Measurements from ENCODE around the gene SPRY2.

SPRY2 gene

DNA sequence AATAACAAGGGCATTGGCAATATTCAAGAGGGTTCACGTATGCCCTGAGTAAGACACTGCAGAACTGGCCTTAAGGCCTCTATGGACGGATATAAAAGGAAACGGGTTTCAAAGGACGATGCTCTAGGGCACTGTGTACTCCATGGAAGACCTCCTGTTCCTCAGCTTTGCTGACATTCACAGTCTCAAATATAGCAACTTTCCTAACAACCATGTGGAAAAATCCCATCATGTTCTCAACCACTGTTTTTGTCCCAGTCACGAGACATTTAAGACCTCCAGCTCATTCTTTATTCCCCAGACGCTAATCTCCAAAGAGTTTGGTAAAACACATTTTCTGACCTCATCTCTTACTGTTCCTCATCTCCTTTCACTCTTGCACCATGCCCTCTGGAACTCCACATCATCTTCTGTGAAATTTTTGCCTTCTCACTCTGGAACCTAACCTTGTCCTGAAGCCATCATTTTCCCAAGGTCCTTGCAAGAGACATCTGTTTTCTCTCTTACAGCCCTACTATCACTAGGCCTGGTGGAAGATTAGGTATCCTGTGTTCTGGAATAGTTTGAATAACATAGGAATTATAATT, 37.6 kb downstream of the SPRY2 start:
- Histone ChIP-seq H3K9me3 (ENCODE audit: control insufficient read depth, low read length) (no peaks in the 10 kb centered on the region), H3K27ac (no peak overlapping the region), H2AFZ (no peak overlapping the region), H3K79me2 (no peaks in the 10 kb centered on the region), H3K36me3 (ENCODE audit: control insufficient read depth, insufficient read depth, low read length) (no peaks in the 10 kb centered on the region), H3K27me3 (ENCODE audit: control insufficient read depth, insufficient read depth, low read length) (no peaks in the 10 kb centered on the region), H3K9ac (no peak overlapping the region), H3K4me3 (ENCODE audit: low read depth, low read length) (no peak overlapping the region), H3K4me2 (ENCODE audit: low read length) (no peak overlapping the region), H3K4me1 (no peaks in the 10 kb centered on the region)
- TF ChIP-seq, protein P1, sequence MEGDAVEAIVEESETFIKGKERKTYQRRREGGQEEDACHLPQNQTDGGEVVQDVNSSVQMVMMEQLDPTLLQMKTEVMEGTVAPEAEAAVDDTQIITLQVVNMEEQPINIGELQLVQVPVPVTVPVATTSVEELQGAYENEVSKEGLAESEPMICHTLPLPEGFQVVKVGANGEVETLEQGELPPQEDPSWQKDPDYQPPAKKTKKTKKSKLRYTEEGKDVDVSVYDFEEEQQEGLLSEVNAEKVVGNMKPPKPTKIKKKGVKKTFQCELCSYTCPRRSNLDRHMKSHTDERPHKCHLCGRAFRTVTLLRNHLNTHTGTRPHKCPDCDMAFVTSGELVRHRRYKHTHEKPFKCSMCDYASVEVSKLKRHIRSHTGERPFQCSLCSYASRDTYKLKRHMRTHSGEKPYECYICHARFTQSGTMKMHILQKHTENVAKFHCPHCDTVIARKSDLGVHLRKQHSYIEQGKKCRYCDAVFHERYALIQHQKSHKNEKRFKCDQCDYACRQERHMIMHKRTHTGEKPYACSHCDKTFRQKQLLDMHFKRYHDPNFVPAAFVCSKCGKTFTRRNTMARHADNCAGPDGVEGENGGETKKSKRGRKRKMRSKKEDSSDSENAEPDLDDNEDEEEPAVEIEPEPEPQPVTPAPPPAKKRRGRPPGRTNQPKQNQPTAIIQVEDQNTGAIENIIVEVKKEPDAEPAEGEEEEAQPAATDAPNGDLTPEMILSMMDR (IDR thresholded peaks at IDR 0.05) = no peak

DNA sequence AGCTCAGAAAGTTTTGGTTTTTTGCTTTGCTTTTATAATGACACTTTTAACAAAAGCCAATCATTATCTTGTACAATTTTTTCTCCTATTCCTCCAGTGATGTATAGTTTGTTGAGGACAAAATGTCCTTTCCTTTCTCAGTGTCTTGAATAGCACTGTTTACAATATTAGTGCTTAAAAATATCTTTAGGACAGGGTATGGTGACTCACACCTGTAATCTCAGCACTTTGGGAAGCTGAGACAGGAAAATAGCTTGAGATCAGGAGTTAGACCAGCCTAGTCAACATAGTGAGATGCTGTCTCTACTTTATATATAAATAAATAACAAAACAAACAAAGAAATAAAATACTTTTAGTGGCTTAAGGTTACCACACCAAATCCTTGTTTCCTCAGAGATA, 41.9 kb downstream of the SPRY2 start:
- TF ChIP-seq, protein P1 (IDR thresholded peaks at IDR 0.05) = no peak
- no peak overlapping the region for H3K27ac ChIP-seq
- no peaks in the 10 kb centered on the region for H3K9me3 ChIP-seq (ENCODE audit: control insufficient read depth, low read length)

DNA sequence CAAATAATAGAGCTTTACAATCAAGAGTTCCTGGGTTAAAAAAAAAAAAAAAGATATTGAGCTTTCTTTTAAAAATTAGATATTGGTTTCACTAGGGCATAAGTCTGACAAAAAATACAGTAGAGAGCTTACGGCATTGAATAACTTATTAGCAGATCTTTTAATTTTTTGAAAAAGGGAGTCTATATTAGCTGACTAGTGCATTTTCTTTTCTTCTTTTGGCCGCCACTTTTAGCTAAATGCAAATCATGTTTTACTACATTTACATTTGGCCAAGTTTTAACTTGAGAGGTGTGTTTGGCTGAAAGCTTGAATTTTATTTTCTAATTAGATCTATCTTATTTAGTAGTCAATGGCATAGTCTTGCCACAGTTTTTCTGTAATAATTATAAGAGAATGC, 43.4 kb downstream of the SPRY2 start:
- Histone ChIP-seq H3K79me2 (no peaks in the 10 kb centered on the region), H3K9ac (no peak overlapping the region), H3K27ac (no peak overlapping the region), H3K9me3 (ENCODE audit: control insufficient read depth, low read length) (no peaks in the 10 kb centered on the region), H3K4me3 (ENCODE audit: low read depth, low read length) (no peak overlapping the region), H3K4me2 (ENCODE audit: low read length) (no peak overlapping the region), H2AFZ (no peak overlapping the region), H3K27me3 (ENCODE audit: control insufficient read depth, insufficient read depth, low read length) (no peaks in the 10 kb centered on the region), H3K4me1 (no peaks in the 10 kb centered on the region), H3K36me3 (ENCODE audit: control insufficient read depth, insufficient read depth, low read length) (no peaks in the 10 kb centered on the region)
- TF ChIP-seq, protein P1 (IDR thresholded peaks at IDR 0.05) = no peak

More for the DNA sequence above, 41.9 kb downstream of the SPRY2 start:
- no peak overlapping the region for H3K4me3 ChIP-seq (ENCODE audit: low read depth, low read length)
- H3K79me2 ChIP-seq = no peaks in the 10 kb centered on the region
- H3K36me3 ChIP-seq (ENCODE audit: control insufficient read depth, insufficient read depth, low read length) = no peaks in the 10 kb centered on the region
- no peaks in the 10 kb centered on the region for H3K4me1 ChIP-seq
- no peaks in the 10 kb centered on the region for H3K27me3 ChIP-seq (ENCODE audit: control insufficient read depth, insufficient read depth, low read length)
- no peak overlapping the region for H3K4me2 ChIP-seq (ENCODE audit: low read length)
- no peak overlapping the region for H3K9ac ChIP-seq
- H2AFZ ChIP-seq = no peak overlapping the region

DNA sequence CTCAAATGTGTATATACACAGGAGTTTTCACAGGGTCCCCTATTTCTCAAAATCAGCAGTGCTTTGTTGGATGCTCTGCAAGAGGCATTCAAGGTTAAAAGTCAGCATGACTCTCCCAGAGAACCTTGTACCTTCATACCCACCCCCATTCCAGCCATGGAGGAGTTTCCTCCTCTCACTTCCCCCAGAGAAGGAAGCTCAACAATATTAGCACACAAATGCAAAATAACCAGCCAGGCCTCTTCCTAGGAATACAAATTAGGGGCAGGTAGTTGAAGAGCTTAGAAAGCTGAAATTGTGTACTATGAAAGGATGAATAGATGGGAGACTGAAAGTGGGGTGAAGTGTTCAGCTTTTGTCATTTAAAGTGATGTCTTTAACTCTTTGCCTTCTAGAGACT, 43.8 kb downstream of the SPRY2 start:
- TF ChIP-seq, protein P1 (IDR thresholded peaks at IDR 0.05) = no peak
- no peak overlapping the region for H3K4me2 ChIP-seq (ENCODE audit: low read length)
- H3K27me3 ChIP-seq (ENCODE audit: control insufficient read depth, insufficient read depth, low read length) = no peaks in the 10 kb centered on the region
- no peaks in the 10 kb centered on the region for H3K79me2 ChIP-seq
- H3K4me3 ChIP-seq (ENCODE audit: low read depth, low read length) = no peak overlapping the region
- H3K36me3 ChIP-seq (ENCODE audit: control insufficient read depth, insufficient read depth, low read length) = no peaks in the 10 kb centered on the region
- H3K4me1 ChIP-seq = no peaks in the 10 kb centered on the region
- no peak overlapping the region for H3K9ac ChIP-seq
- no peak overlapping the region for H2AFZ ChIP-seq
- H3K27ac ChIP-seq = no peak overlapping the region
- H3K9me3 ChIP-seq (ENCODE audit: control insufficient read depth, low read length) = no peaks in the 10 kb centered on the region

DNA sequence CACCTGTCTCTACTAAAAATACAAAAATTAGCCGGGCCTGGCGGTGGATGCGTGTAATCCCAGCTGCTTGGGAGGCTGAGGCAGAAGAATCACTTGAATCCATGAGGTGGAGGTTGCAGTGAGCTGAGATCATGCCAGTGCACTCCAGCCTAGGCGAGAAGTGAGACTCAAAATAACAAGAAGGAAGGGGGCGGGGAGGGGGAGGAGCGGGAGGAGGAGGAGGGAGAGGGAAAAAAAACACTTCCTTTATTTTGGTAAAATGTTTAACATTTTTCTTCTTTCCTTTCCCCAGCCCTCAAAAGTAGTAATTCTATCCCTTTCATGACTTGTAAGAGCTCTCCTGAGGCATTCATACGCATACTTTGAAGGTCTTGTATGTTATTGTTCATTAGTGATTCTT, 44.3 kb downstream of the SPRY2 start:
- no peaks in the 10 kb centered on the region for H3K27me3 ChIP-seq (ENCODE audit: control insufficient read depth, insufficient read depth, low read length)
- no peak overlapping the region for H2AFZ ChIP-seq
- TF ChIP-seq, protein P1 (IDR thresholded peaks at IDR 0.05) = no peak
- no peak overlapping the region for H3K4me3 ChIP-seq (ENCODE audit: low read depth, low read length)
- H3K4me1 ChIP-seq = no peaks in the 10 kb centered on the region
- no peak overlapping the region for H3K27ac ChIP-seq
- H3K79me2 ChIP-seq = no peaks in the 10 kb centered on the region
- H3K4me2 ChIP-seq (ENCODE audit: low read length) = no peak overlapping the region
- H3K9me3 ChIP-seq (ENCODE audit: control insufficient read depth, low read length) = no peaks in the 10 kb centered on the region
- no peaks in the 10 kb centered on the region for H3K36me3 ChIP-seq (ENCODE audit: control insufficient read depth, insufficient read depth, low read length)
- no peak overlapping the region for H3K9ac ChIP-seq
